GM21390 (cell line): Measurements from ENCODE around the gene PTGDR2.
A peak's percentile ranks its signal among the peaks of the same experiment; 100 is the strongest.
"Not testable (repeated sequence)": the region's sequence is repeated elsewhere in the genome, so short reads cannot be mapped to it uniquely, and the experiment has no call there.

Source experiments
- ATAC-seq: cut with Tn5 transposase; IDR thresholded peaks from one replicate; pipeline ENCODE4 v1.9.1; 2021; ENCODE audit not compliant: unreplicated experiment

The PTGDR2 gene

GRCh38 chr11:60842668-60843600 lies 12.8 kb downstream of the PTGDR2 start:
- ATAC-seq: no peak

DNA sequence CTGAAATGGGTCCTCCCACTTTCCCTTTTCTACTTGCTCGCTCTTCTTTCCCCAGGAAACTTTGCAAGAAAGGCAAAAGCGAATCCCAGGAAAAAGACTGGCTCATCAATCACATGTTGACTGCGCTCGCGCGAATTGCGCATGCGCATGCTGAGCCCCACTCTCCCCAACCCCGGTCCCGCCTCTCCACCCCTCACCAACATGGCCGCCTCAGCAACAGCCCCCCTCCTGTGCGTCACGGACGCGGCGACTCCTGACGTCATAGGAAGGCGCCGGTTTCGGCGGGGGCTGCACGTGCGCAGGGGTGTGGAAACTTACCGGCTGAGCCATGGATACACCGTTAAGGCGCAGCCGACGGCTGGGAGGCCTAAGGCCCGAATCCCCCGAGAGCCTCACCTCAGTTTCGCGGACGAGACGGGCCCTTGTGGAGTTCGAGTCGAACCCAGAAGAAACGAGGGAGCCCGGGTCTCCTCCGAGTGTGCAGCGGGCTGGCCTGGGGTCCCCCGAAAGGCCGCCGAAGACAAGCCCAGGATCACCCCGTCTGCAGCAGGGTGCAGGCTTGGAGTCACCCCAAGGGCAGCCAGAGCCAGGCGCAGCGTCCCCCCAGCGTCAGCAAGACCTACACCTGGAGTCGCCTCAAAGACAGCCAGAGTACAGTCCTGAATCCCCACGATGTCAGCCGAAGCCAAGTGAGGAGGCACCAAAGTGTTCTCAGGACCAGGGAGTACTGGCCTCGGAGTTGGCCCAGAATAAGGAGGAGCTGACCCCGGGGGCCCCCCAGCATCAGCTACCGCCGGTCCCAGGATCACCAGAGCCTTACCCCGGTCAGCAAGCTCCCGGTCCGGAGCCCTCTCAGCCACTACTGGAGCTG lies 13.7 kb downstream of the PTGDR2 start, which contains the start of gene CCDC86:
Gene CCDC86, plus strand, starts transcription at position 317 of the 871 bp plus-strand sequence. Its CDS starts 12 bp downstream, at position 329.
- peak; percentile 75 for ATAC-seq

- ATAC-seq: no peak
Measured at GRCh38 chr11:60840470-60841430, 15.0 kb downstream of the PTGDR2 start.

- ATAC-seq: no peak
Measured at GRCh38 chr11:60838132-60838531, 17.6 kb downstream of the PTGDR2 start.

DNA sequence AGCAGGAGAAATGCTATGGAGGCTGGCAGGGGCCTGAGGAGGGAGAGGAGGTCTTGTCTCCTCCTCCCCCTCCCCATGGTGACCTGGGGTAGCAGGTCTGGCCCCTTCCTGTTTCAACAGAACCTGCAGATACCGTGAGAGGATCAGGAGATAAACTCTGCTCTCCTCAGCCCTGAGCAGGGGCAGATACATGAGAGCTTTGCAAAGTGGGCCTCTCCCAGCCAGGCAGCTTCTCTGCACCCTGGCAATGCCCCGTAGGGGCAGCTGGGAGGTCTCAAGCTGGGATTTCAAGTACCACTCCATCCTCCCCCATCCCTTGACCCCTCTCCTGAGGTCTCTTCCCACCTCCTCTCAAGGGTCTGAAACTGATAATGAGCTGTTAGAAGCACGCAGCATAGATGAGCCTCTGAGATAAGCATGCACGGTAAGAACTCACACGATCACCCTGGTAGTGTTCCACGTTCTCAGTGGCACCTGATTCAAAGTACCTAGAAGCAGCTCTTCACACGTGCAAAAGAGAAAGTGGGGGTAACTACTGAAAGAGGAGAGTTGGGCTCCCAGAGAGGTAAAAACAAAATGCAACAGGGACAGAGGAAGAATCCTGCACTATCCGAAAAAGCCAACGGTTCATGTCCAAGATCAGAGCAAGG lies 18.8 kb downstream of the PTGDR2 start:
- ATAC-seq: no peak

DNA sequence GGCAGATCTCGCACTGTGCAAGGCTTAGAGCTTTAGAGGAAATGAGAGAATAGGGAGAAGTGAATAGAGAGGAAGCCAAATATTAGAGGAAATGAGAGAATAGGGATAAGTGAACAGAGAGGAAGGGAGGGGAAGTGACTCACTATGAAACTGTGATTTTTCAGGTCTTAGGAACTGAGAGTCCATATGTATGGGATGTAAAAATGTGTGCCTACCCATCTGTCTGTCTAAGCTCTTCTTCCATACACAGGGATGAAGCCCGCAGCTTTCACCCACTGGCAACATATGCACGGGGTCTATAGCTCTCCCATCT lies 20.3 kb downstream of the PTGDR2 start:
- ATAC-seq: no peak

- no peak for ATAC-seq
Measured at GRCh38 chr11:60834742-60835533, 20.8 kb downstream of the PTGDR2 start.

GRCh38 chr11:60831501-60832079 lies 24.2 kb downstream of the PTGDR2 start:
- ATAC-seq: no peak

DNA sequence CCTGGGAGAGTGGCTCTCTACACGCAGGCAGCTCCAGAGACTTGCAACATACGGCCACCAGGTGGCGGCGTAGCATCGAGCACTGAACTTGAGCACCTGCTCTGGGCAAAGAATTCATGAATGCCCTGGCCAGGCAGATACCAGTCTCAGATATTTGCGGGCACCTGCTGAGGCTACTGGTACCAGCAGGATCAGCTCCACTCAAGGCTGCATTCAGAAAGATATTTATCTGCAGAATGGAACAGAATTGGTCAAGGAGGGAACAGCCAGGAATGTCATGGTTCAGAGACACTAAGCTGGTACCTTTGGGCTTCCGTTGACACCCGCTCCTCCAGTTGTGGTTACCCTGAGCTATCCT lies 24.6 kb downstream of the PTGDR2 start:
- no peak for ATAC-seq

- no peak for ATAC-seq
Measured at GRCh38 chr11:60830478-60831142, 25.1 kb downstream of the PTGDR2 start.

DNA sequence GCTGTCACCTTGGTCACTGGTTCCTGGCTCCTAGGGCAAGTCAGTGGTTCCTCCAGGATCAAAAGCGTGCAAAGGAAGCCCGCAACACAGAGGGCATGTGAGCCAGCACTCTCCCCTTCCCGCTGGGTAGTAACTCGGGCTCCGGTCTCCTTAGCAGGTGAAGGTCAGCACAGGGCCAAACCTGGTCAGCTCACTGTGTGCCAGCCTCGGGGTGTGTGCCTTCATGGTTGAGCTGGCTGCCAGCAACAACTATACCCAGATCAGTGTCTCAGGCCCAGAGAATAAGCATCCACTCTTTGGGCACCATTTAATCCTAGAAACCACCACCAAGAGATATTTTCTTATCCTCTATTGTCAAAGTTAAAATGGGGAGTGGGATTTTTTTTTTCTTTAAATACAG lies 30.0 kb downstream of the PTGDR2 start:
- ATAC-seq: no peak

- ATAC-seq: no peak
Measured at GRCh38 chr11:60825118-60825517, 30.6 kb downstream of the PTGDR2 start.

GRCh38 chr11:60823745-60824306 lies 31.9 kb downstream of the PTGDR2 start:
- not testable (repeated sequence) for ATAC-seq

DNA sequence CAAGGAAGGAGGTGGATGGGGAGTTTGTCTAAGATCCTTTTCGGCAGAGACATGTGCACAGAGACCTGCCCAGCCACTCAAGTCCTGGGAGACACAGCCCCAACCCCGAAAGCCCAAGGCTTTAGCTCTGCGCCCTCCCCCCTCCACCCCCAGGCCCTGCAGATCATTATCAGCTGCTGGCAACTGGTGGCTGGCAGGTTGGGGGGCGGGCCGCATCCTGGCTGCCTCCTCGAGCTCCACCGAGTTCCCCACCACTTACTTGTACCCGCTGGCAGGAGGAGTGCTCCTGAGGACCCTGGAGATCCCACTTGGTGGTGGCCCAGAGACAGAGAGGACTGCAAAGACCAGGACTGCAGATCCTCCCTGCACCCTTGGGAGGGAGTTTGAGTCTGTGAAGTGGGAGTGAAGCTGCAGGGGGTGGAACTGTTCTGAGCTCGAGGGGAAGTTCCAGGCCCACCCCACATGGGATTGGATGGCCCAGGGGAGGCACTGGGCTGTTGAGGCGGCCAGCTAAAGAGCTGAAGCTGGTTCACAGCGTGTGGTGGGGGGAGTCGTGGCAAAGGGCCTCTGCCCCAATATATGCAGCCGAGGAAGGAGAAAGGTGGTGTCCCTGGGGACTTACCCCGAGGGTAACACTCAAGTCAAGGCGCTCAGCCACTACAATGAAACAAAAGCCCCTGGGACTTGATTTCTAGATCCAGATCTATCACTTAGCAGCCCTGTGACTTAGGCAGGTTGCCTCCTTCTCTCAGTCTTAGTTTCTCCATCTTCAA lies 33.7 kb downstream of the PTGDR2 start:
- ATAC-seq: no peak

DNA sequence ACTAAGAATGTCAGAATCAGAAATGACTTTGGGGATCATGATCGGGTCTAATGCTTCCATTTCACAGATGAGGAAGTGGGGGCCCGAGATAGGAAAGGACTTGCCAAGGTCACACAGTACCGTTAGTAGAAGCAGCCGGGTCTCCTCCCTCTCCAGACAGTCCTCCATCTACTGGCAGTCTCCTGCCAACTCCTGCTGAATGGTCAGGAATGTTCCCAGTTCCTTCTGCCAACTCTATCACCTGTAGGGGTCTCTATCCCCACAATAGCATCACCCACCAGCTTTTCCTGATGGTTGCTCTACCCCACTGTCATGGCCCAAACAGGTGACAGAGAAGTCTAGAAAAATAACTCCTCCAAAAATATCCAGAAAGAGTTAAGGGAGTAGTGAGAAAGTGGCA lies 37.7 kb downstream of the PTGDR2 start:
- ATAC-seq: no peak

DNA sequence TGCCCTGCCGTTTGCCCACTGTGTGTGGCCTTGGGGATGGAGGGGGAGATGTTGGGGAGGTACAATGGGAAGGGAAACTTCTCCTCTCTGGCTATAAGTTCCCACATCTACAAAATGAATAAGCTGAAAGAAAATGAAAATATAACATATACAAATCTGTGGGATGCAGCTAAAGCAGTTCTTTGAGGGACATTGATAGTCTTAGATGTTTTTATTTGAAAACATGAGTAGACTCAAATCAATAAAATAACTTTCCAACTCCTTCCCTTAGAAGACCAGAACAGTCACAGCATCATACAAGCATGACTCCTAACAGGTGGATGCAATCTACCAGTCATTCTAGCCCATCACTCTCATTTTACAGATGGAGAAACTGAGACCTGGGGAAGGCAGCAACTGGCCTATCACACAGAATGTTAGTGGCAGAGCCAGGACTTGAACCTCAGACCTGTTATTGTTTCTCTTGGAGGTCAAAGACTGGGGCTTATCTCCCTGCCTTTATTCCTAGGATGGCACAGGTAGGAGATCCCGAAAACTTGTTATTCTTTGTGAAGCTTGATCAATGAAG lies 39.1 kb downstream of the PTGDR2 start:
- no peak for ATAC-seq

DNA sequence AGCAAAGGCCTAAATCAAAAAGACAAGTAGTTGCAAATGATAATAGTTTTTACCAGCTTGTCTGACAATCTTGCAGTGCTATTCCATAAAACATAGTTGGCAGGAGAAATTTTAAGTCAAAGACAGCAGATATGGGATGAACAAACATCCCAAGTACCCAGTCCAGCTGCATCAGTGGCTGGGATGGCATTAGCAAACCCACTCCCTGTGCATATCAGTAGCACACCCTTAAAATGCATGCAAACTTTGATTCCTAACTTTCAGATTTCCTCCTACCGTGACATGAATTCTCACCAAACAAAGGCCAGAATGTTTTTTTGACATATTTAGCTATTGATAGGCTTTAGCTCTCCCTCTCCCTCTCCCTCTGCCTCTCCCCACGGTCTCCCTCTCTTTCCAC lies 41.6 kb downstream of the PTGDR2 start:
- no peak for ATAC-seq
